Tibial artery (tissue), 4 donors: ENCODE data around the gene GRIK4.

ENCODE experiments used
- DNase-seq, 2 donors: peaks; one replicate each; pipeline ENCODE4 v3.0.0-alpha.2; 2019
- H3K27ac ChIP-seq, 2 donors: fragments of 200-600 bp; sonication (generic) in 1 of 2; 1 replicate in 1 of 2; 2 replicates in 1 of 2; pipeline ENCODE4 v1.5.1; 2018 to 2019; ENCODE audit warnings: mild to moderate bottlenecking in 1 of 2
- H3K27me3 ChIP-seq, 2 donors: fragments of 200-600 bp; sonication (generic) in 1 of 2; one replicate each; pipeline versions ENCODE4 v1.5.1 to v1.6.0; 2016 to 2019
- H3K36me3 ChIP-seq, 3 donors: fragments of 200-600 bp; sonication (generic) in 2 of 3; one replicate each; pipeline ENCODE4 v1.5.1; 2016 to 2019; ENCODE audit warnings: mild to moderate bottlenecking in 2 of 3
- H3K4me1 ChIP-seq, 4 donors: fragments of 200-600 bp; sonication (generic) in 2 of 4; 1 replicate in 3 of 4; 2 replicates in 1 of 4; pipeline ENCODE4 v1.5.1; 2016 to 2019
- H3K4me3 ChIP-seq, 2 donors: fragments of 200-600 bp; sonication (generic) in 1 of 2; 1 replicate in 1 of 2; 2 replicates in 1 of 2; pipeline ENCODE4 v1.5.1; 2018 to 2019; ENCODE audit warnings: mild to moderate bottlenecking in 2 of 2
- H3K9me3 ChIP-seq, 3 donors: fragments of 200-600 bp; sonication (generic) in 1 of 3; one replicate each; pipeline ENCODE4 v1.5.1; 2016 to 2019
- CTCF ChIP-seq, 2 experiments: fragments of 200-600 bp in 1 of 2; fragments of 450-650 bp in 1 of 2; IDR thresholded peaks; one replicate each; pipeline ENCODE4 v1.5.1; 2017 to 2019; ENCODE audit warnings: antibody characterized with exemption in 2 of 2, mild to moderate bottlenecking in 1 of 2, moderate library complexity in 1 of 2
- intact Hi-C: fragments of 100-400 bp; cut with DNase I; formaldehyde crosslinking; loops from one replicate; pipeline ENCODE4 v1.15.0; 2023; ENCODE audit warnings: low total_unique reads

The GRIK4 gene

DNA sequence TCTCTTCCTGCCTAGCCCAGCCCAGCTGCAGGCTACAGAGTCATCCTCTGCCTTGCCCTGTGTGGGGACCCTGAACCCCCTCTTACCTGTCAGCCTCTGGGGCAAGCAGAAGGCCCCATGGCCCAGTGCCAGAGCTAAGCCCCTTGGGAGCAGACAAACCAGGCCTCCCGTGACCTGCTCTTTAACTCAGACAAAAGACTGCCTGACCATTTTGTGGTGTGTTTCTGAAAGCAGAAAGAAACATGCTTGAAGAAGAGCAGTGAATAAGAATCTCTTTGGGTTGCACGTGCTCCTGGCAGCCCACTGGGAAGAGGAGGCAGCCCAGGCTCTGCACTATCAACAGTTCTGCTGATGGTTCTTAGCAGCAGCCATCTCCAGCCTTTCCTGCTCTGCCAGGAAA is 118.6 kb downstream of the GRIK4 start:
- H3K4me1 ChIP-seq, result no peaks in the 10 kb centered on the region
- intact Hi-C loops, result no loop called here
- DNase-seq, result no peak
- no peak for TF ChIP-seq CTCF (IDR thresholded peaks at IDR 0.05)
- no peak overlapping the region for H3K27ac ChIP-seq
- no peaks in the 10 kb centered on the region for H3K9me3 ChIP-seq
- H3K27me3 ChIP-seq, result peaks cover 0 to 4% of the 10 kb centered on the region in 2 donors
- no peak overlapping the region for H3K4me3 ChIP-seq
- H3K36me3 ChIP-seq, result no peaks in the 10 kb centered on the region

DNA sequence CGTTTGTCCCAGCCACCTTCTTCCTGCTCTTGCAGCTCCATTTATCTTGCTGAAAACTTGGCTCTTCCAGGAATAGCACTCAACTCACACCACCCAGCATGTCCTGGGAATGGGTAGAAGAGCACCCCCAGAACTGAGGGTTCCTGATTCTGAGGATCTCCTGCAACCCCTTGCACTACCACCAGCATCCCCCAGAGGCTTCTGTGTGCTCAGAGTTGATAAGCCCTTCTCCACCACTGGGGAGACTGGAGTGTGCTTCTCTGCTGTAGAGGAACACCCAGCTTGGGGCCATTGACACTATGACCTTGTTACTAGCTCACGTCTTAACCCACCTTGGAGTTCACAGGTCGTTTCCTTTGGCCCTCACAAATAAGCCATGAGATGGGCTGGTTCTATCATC is 121.0 kb downstream of the GRIK4 start:
- intact Hi-C loops, result no loop called here
- Histone ChIP-seq H3K27me3 (peaks cover 0 to 4% of the 10 kb centered on the region in 2 donors), H3K4me3 (no peak overlapping the region), H3K36me3 (no peaks in the 10 kb centered on the region), H3K27ac (no peak overlapping the region), H3K9me3 (no peaks in the 10 kb centered on the region), H3K4me1 (no peaks in the 10 kb centered on the region)
- no peak for TF ChIP-seq CTCF (IDR thresholded peaks at IDR 0.05)
- no peak for DNase-seq

GRCh38 chr11:120633616-120634393 is 122.3 kb downstream of the GRIK4 start:
- DNase-seq, result no peak
- Histone ChIP-seq H3K4me1 (no peaks in the 10 kb centered on the region), H3K36me3 (no peaks in the 10 kb centered on the region), H3K9me3 (no peaks in the 10 kb centered on the region), H3K27ac (no peak overlapping the region), H3K4me3 (no peak overlapping the region), H3K27me3 (peaks cover 0 to 8% of the 10 kb centered on the region in 2 donors)
- no peak for TF ChIP-seq CTCF (IDR thresholded peaks at IDR 0.05)
- intact Hi-C loops, result no loop called here

GRCh38 chr11:120634706-120635105 is 123.2 kb downstream of the GRIK4 start:
- H3K9me3 ChIP-seq, result no peaks in the 10 kb centered on the region
- intact Hi-C loops, result no loop called here
- H3K27me3 ChIP-seq, result peaks cover 0 to 15% of the 10 kb centered on the region in 2 donors
- no peak for DNase-seq
- H3K36me3 ChIP-seq, result no peaks in the 10 kb centered on the region
- no peak overlapping the region for H3K4me3 ChIP-seq
- no peaks in the 10 kb centered on the region for H3K4me1 ChIP-seq
- H3K27ac ChIP-seq, result no peak overlapping the region
- TF ChIP-seq CTCF (IDR thresholded peaks at IDR 0.05), result no peak

GRCh38 chr11:120635136-120635810 is 123.7 kb downstream of the GRIK4 start:
- no peak for TF ChIP-seq CTCF (IDR thresholded peaks at IDR 0.05)
- intact Hi-C loops, result no loop called here
- Histone ChIP-seq H3K4me3 (no peak overlapping the region), H3K27ac (no peak overlapping the region), H3K27me3 (peaks cover 0 to 16% of the 10 kb centered on the region in 2 donors), H3K4me1 (no peaks in the 10 kb centered on the region), H3K9me3 (no peaks in the 10 kb centered on the region), H3K36me3 (no peaks in the 10 kb centered on the region)
- no peak for DNase-seq
